ENCODE measurements around the gene MPP3. TPM values are rescaled to one million over a fixed set of nuclear protein-coding genes. Genes with fewer than 3 reads are reported as not detected.

MPP3 gene
- total and polyA plus RNA-seq, 2 donors (not counting 1 experiment from before 2014, with no cell fraction given), result 0.16 TPM; not detected in 1

- Histone ChIP-seq H3K4me3 (ENCODE audit: control extremely low read depth in 1 of 5, extremely low read depth in 1 of 5, insufficient read depth in 1 of 5, low read depth in 2 of 5, low read length in 4 of 5) (no peak overlapping the region), H3K4me2 (replicated peaks; ENCODE audit: low read depth, low read length, poor library complexity, severe bottlenecking) (no peak overlapping the region), H3K79me2 (ENCODE audit: control insufficient read depth, insufficient read depth, low read length) (no peaks in the 10 kb centered on the region), H3K9me3 (ENCODE audit: control extremely low read depth in 1 of 3, control insufficient read depth in 2 of 3, insufficient read depth in 1 of 3, low read length in 2 of 3) (no peaks in the 10 kb centered on the region), H4K20me1 (ENCODE audit: control insufficient read depth, insufficient read depth, low read length, poor library complexity, severe bottlenecking) (no peaks in the 10 kb centered on the region), H3K4me1 (ENCODE audit: control insufficient read depth in 2 of 2, insufficient read depth in 2 of 2, low read length in 2 of 2) (no peaks in the 10 kb centered on the region), H3K9ac (ENCODE audit: low read length) (no peak overlapping the region), H3K36me3 (replicated peaks in 1 of 2; ENCODE audit: control extremely low read depth in 1 of 2, control insufficient read depth in 1 of 2, extremely low read depth in 1 of 2, insufficient read depth in 2 of 2, low read length in 1 of 2) (no peaks in the 10 kb centered on the region), H3K27ac (ENCODE audit: low read length in 2 of 2) (no peak overlapping the region), H2AFZ (ENCODE audit: insufficient read depth, low read depth, low read length, poor library complexity, severe bottlenecking) (no peak overlapping the region), H3K27me3 (replicated peaks in 1 of 4; ENCODE audit: control extremely low read depth in 1 of 4, control insufficient read depth in 3 of 4, insufficient read depth in 4 of 4, low read length in 3 of 4) (peaks cover 0 to 11% (median 1%) of the 10 kb centered on the region in 4 experiments)
- Mint-ChIP-seq H3K27me3 (peaks cover 38% of the 10 kb centered on the region), H3K4me1 (no peaks in the 10 kb centered on the region), H3K9me3 (ENCODE audit: insufficient read depth) (peaks cover under 1% of the 10 kb centered on the region), H3K27ac (no peak overlapping the region), H3K4me3 (no peak overlapping the region)
- ATAC-seq (ENCODE audit: low read depth) (no peak), DNase-seq (no peak)
- TF ChIP-seq EZH2 (IDR thresholded peaks at IDR 0.05; ENCODE audit: borderline replicate concordance, insufficient read depth, low read depth, low read length, poor library complexity, severe bottlenecking) (no peak), CTCF (IDR thresholded peaks at IDR 0.05) (no peak)
- ChIA-PET CTCF (no interaction called here), POLR2A (no interaction called here)
- WGBS (ENCODE audit: insufficient coverage), result 80% methylated on average over 1 of the region's 4 CpGs
- intact Hi-C loops (cut with micrococcal nuclease), result no loop called here
Measured at GRCh38 chr17:43810226-43810715, 22.7 kb downstream of the MPP3 start.

DNA sequence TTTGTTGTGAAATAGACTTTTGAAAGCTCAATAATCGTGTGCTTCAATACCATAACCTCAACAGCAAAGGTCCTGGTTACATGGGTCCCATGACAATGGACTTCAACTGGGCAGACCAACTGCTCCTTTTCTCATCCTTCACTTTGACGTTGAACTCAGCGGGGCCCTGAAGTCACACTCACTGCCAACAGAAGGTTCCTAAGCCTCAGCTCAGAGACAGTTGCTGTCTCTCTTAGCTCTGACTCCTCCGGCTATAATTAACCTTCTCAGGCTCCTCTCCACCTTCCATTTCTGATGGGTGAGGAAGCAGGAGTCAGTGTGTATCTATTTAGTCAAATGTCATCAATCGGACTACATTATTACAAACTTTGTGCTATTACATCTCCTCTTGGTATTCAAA lies 23.8 kb downstream of the MPP3 start:
- peaks cover 36% of the 10 kb centered on the region for H3K27me3 Mint-ChIP-seq
- intact Hi-C loops (cut with micrococcal nuclease), result no loop called here

More for the DNA sequence above, 23.8 kb downstream of the MPP3 start:
- WGBS (ENCODE audit: insufficient coverage), result 100% methylated on average over 2 of the region's 5 CpGs
- H3K9me3 ChIP-seq (ENCODE audit: control extremely low read depth in 1 of 3, control insufficient read depth in 2 of 3, insufficient read depth in 1 of 3, low read length in 2 of 3), result peaks cover 0 to 5% (median 2%) of the 10 kb centered on the region in 3 donors
- H3K27ac ChIP-seq (ENCODE audit: low read length in 2 of 2), result no peak overlapping the region
- ATAC-seq (ENCODE audit: low read depth) (no peak), DNase-seq (no peak)
- Mint-ChIP-seq H3K27ac (no peak overlapping the region), H3K9me3 (ENCODE audit: insufficient read depth) (peaks cover 2% of the 10 kb centered on the region), H3K4me3 (no peak overlapping the region), H3K4me1 (no peaks in the 10 kb centered on the region)
- POLR2A ChIA-PET, result no interaction called here
- no peak overlapping the region for H2AFZ ChIP-seq (ENCODE audit: insufficient read depth, low read depth, low read length, poor library complexity, severe bottlenecking)
- H3K4me3 ChIP-seq (ENCODE audit: control extremely low read depth in 1 of 5, extremely low read depth in 1 of 5, insufficient read depth in 1 of 5, low read depth in 2 of 5, low read length in 4 of 5), result no peak overlapping the region
- CTCF ChIA-PET, result interaction anchor here (0.7 to 1.0 kb wide), 2 partner anchors 37 to 110 kb away, joined by 3 read pairs; no protein-coding TSS in a partner anchor
- no peaks in the 10 kb centered on the region for H3K36me3 ChIP-seq (replicated peaks in 1 of 2; ENCODE audit: control extremely low read depth in 1 of 2, control insufficient read depth in 1 of 2, extremely low read depth in 1 of 2, insufficient read depth in 2 of 2, low read length in 1 of 2)
- H3K27me3 ChIP-seq (replicated peaks in 1 of 4; ENCODE audit: control extremely low read depth in 1 of 4, control insufficient read depth in 3 of 4, insufficient read depth in 4 of 4, low read length in 3 of 4), result peaks cover 0 to 11% (median 1%) of the 10 kb centered on the region in 4 experiments
- no peaks in the 10 kb centered on the region for H3K79me2 ChIP-seq (ENCODE audit: control insufficient read depth, insufficient read depth, low read length)
- H4K20me1 ChIP-seq (ENCODE audit: control insufficient read depth, insufficient read depth, low read length, poor library complexity, severe bottlenecking), result no peaks in the 10 kb centered on the region
- TF ChIP-seq EZH2 (IDR thresholded peaks at IDR 0.05; ENCODE audit: borderline replicate concordance, insufficient read depth, low read depth, low read length, poor library complexity, severe bottlenecking) (no peak), CTCF (IDR thresholded peaks at IDR 0.05) (no peak)
- H3K4me2 ChIP-seq (replicated peaks; ENCODE audit: low read depth, low read length, poor library complexity, severe bottlenecking), result no peak overlapping the region
- H3K4me1 ChIP-seq (ENCODE audit: control insufficient read depth in 2 of 2, insufficient read depth in 2 of 2, low read length in 2 of 2), result no peaks in the 10 kb centered on the region
- H3K9ac ChIP-seq (ENCODE audit: low read length), result no peak overlapping the region
